Right ventricle myocardium inferior (tissue), 1 donor: Measurements from ENCODE around the gene ERO1A. TPM values are rescaled to one million over a fixed set of nuclear protein-coding genes. Genes with fewer than 3 reads are reported as not detected.
A peak's percentile ranks its signal among the peaks of the same experiment; 100 is the strongest.

Experiments used
- ATAC-seq: fragments of 200-7000 bp; cut with Tn5 transposase; one replicate; pipeline ENCODE4 v1.9.1; 2020; ENCODE audit warnings: mild to moderate bottlenecking, moderate library complexity
- DNase-seq: peaks from one replicate; pipeline ENCODE4 v3.0.0; 2021; ENCODE audit errors: missing footprints
- intact Hi-C: fragments of 100-400 bp; cut with DNase I; formaldehyde crosslinking; loops from one replicate; pipeline ENCODE4 v1.11.0; 2022
- total RNA-seq: library from RNA; stranded (reverse); fragmentation: NEBNext Ultra II Directional; extraction: Animal tissue kit (Norgen Biotek cat#: 25700); gene quantifications from one replicate; pipeline ENCODE4 v1.2.1, GENCODE V29; 2021
- donor health status: DM: no; HTN: yes; CAD: no; lungs with severe emphysema.

ERO1A gene
- total RNA-seq, 1 donor from 2014 or later = 15.3 TPM

DNA sequence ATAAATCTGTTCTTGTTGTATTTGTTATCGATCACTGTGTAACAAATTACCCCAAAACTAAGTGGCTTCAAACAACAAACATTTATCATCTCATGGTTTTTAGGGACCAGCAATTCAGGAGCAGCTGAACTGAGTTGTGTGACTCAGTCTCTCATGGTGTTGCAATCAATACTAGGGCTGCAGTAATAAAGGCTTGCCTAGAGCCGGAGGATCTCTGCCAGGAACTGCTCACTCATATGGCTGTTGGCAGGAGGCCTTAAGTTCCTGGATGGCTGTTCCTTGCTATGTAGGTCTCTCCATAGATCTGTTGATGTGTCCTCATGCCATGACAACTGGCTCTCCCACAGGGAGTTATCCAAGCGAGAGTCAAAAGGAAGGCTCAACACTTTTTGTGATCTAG, 7.9 kb upstream of the ERO1A start:
- ATAC-seq = no peak
- intact Hi-C loops = no loop called here
- no peak for DNase-seq

DNA sequence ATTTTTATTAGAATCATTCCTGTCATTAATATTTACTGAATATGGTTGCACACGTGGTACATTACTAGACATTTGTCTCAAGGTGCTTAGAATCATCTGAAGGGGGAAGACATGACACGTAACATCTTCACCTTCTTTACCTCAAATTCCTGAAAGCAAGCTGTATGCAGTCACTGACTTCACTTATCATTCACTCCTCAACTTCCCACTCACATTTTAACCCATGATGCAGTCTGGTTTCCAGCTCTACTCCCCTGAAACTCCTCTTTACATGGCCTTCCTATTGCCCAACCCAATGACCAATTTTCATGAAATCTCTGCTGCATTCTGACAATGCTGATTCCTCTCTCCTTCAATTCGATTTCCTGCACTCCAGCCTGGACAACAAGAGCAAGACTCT, 5.9 kb upstream of the ERO1A start:
- DNase-seq (no peak), ATAC-seq (no peak)
- intact Hi-C loops = no loop called here

GRCh38 chr14:52700701-52701172, 5.4 kb upstream of the ERO1A start:
- ATAC-seq (no peak), DNase-seq (no peak)
- intact Hi-C loops = no loop called here

DNA sequence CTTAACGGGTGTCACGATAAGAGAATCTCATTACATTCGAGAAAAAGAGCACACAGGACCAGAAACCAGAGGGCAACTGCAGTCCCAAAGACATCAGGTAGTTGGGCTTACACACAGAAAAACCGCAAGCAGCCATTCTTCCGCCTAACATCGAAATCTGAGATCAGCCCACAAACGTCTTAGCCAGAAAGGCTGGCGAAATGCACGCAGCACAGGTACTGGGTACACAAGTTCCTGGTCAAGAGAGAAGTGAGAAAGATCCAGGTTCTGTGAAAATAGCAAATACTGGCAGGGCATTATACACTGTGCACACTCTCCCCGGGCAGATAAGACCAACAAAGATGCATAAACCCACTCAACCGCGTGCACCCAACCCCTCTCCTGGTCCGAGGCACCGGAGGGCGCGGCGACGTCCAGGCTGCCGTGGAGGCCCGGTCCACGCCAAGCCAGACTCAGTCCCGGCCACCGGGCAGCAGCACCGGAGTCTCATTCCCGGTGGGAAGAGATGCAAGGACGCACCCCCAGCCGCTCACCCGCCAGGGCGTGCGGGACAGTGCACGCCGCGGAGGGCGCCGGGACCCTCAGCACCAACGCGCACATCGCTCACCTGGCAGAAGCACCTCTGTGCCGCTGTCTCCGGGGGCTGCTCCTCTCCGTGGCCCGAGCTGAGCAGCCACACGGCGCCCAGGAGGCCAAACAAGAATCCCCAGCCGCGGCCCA, 437 bp downstream of the ERO1A start:
- peak; percentile 30 for ATAC-seq
- intact Hi-C loops = no loop called here
- DNase-seq = peak; percentile 76

- no peak for DNase-seq
- ATAC-seq = no peak
- intact Hi-C loops = no loop called here
Observed at GRCh38 chr14:52693532-52693931, 1.8 kb downstream of the ERO1A start.

GRCh38 chr14:52693036-52693435, 2.3 kb downstream of the ERO1A start:
- DNase-seq (no peak), ATAC-seq (no peak)
- intact Hi-C loops = no loop called here

- intact Hi-C loops = no loop called here
- no peak for ATAC-seq
Observed at GRCh38 chr14:52692248-52692962, 3.0 kb downstream of the ERO1A start.

GRCh38 chr14:52690983-52691760, 4.2 kb downstream of the ERO1A start:
- DNase-seq (no peak), ATAC-seq (no peak)
- intact Hi-C loops = no loop called here

More at GRCh38 chr14:52692248-52692962, 3.0 kb downstream of the ERO1A start:
- DNase-seq = no peak

DNA sequence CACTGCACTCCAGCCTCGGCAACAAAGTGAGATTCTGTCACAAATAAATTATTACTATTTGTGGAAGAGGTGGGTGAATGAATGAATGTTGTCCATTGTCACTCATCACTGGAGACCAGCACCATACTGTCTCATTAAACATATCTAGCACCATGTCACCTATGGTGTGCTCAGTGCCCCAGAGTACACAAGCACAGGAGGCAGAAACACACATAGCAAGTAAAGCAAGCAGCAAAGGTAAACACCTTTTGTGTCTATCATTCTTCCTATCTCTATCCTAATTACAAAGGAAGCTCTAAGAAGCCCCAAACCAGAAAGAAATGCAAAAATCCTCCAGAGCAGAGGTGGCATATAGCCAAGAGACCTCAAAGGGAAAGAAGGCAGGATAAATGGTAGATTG, 9.2 kb downstream of the ERO1A start:
- no peak for ATAC-seq
- DNase-seq = no peak
- intact Hi-C loops = no loop called here

GRCh38 chr14:52683985-52684520, 11.3 kb downstream of the ERO1A start:
- no peak for DNase-seq
- intact Hi-C loops = no loop called here
- no peak for ATAC-seq

- ATAC-seq = no peak
Observed at GRCh38 chr14:52678591-52678990, 16.8 kb downstream of the ERO1A start.

DNA sequence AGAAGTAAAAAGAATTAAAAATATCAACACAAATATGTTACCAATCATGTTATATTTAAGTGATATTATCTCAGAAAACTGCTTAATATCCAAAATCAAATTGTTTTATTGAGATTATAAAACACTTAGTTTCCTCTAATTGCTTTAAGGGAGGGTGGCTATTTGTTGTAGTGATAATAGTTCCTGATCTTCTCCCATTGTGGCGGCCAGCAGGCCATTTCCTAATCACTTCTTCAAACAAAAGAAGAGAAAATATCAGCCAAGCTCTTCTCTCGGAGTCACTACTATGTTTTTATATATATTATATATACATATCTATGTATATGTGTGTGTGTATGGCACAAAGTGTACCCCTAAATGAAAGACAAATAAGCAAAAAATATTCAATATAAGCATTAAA, 31.5 kb downstream of the ERO1A start:
- intact Hi-C loops = no loop called here
- no peak for DNase-seq
- no peak for ATAC-seq

More at GRCh38 chr14:52678591-52678990, 16.8 kb downstream of the ERO1A start:
- intact Hi-C loops = no loop called here
- no peak for DNase-seq

DNA sequence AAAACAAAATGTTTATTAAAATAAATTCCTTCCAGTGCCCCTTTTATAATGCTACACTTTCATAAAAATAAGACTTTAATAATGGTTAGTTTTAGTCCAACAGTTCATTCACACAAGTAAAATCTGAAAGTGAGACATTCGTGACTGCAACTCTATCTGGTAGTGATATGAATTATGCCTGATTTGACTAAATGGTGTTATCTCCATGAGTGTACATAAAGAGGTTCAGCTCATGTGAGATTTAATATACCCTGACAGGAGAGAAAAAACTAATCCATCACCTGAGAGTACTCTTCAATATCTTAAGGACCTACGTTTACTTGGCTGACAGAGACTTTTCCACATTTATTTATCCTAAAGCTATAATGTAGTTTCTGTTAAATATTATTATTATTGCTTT, 34.0 kb downstream of the ERO1A start:
- DNase-seq (no peak), ATAC-seq (no peak)
- intact Hi-C loops = no loop called here

DNA sequence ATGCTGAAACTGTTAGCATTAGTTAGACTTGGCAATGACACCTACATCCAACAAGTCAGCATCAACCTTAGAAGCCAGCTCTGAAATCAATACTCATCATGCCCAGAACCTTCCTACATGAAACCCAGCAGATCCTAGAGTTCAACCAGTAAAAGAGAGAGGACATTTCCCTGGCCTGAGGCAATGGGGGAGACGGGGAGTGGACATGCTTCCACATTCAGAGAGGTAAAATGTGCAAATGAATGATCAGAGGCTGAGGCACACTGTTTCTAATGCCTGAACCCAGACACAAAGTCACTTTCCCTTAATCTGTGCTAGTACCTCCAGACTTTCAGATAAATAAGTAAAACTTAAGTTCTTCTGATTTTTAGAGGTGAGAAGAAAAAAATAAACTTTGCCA, 34.5 kb downstream of the ERO1A start:
- DNase-seq (no peak), ATAC-seq (no peak)
- intact Hi-C loops = no loop called here

- intact Hi-C loops = no loop called here
- no peak for ATAC-seq
- DNase-seq = no peak
Observed at GRCh38 chr14:52660325-52660724, 35.0 kb downstream of the ERO1A start.

DNA sequence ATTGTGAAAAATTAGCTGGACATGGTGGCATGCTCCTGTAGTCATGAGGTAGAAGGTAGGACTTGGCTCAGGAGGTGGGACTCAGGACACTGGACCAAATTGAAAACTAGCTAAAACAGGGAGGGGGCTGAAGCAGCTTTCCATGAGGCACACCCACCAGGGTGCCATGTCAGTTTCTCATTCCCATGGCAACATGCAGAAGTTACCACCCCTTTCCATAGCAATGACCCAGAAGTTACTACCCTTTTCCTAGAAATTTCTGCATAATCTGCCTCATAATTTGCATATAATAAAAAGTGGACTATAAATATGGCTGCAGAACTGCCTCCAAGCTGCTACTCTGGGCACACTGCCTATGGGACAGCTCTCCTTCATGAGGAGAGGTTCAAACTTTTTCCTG, 38.5 kb downstream of the ERO1A start:
- intact Hi-C loops = no loop called here
- ATAC-seq (no peak), DNase-seq (no peak)

GRCh38 chr14:52650774-52651173, 44.6 kb downstream of the ERO1A start:
- DNase-seq = no peak
- ATAC-seq = no peak
- intact Hi-C loops = no loop called here

- no peak for DNase-seq
- ATAC-seq = no peak
- intact Hi-C loops = no loop called here
Observed at GRCh38 chr14:52649511-52649910, 45.8 kb downstream of the ERO1A start.

- intact Hi-C loops = no loop called here
- DNase-seq = no peak
- ATAC-seq = no peak
Observed at GRCh38 chr14:52641745-52642144, 53.6 kb downstream of the ERO1A start.
